AML-193 (cell line): ENCODE data around the gene PMVK.
A peak's percentile ranks its signal among the peaks of the same experiment; 100 is the strongest.

Experiments used
- DNase-seq, 2 experiments: peaks; one replicate each; lab custom pipeline; 2025; lab: John Stamatoyannopoulos, UW

PMVK gene

GRCh38 chr1:154966111-154966510 lies 29.6 kb upstream of the PMVK start:
- DNase-seq: no peak

GRCh38 chr1:154964359-154964758 lies 27.8 kb upstream of the PMVK start:
- DNase-seq: no peak

GRCh38 chr1:154963643-154964042 lies 27.1 kb upstream of the PMVK start:
- DNase-seq: no peak

GRCh38 chr1:154962795-154963330 lies 26.3 kb upstream of the PMVK start:
- DNase-seq: no peak

GRCh38 chr1:154962156-154962749 lies 25.7 kb upstream of the PMVK start:
- DNase-seq: no peak

GRCh38 chr1:154961207-154962155 lies 25.0 kb upstream of the PMVK start, which contains the start of gene PYGO2:
Gene PYGO2, minus strand, starts transcription at chr1:154961782. Its CDS starts 206 bp downstream, at chr1:154961576.
- peak; percentile 43 to 56 for DNase-seq

- DNase-seq: peak in 1 of 2 experiments; percentile 12
Measured at GRCh38 chr1:154960446-154961136, 24.1 kb upstream of the PMVK start.

- no peak for DNase-seq
Measured at GRCh38 chr1:154959426-154959780, 22.9 kb upstream of the PMVK start.

GRCh38 chr1:154958681-154959425 lies 22.3 kb upstream of the PMVK start:
- DNase-seq: no peak

GRCh38 chr1:154958036-154958435 lies 21.5 kb upstream of the PMVK start:
- no peak for DNase-seq

GRCh38 chr1:154957091-154957657 lies 20.7 kb upstream of the PMVK start:
- DNase-seq: no peak

- DNase-seq: no peak
Measured at GRCh38 chr1:154956544-154956941, 20.0 kb upstream of the PMVK start.

GRCh38 chr1:154955718-154956543 lies 19.4 kb upstream of the PMVK start, which contains the start of gene PBXIP1:
Gene PBXIP1, minus strand, starts transcription at chr1:154956099. Its CDS starts 2,378 bp downstream, at chr1:154953721.
- peak; percentile 85 to 93 for DNase-seq

- DNase-seq: no peak
Measured at GRCh38 chr1:154955039-154955717, 18.7 kb upstream of the PMVK start.

GRCh38 chr1:154954541-154954940 lies 18.0 kb upstream of the PMVK start:
- DNase-seq: no peak

- DNase-seq: no peak
Measured at GRCh38 chr1:154953611-154954038, 17.1 kb upstream of the PMVK start.

- no peak for DNase-seq
Measured at GRCh38 chr1:154952664-154953063, 16.1 kb upstream of the PMVK start.

GRCh38 chr1:154951901-154952657 lies 15.6 kb upstream of the PMVK start:
- no peak for DNase-seq

- no peak for DNase-seq
Measured at GRCh38 chr1:154948079-154948478, 11.6 kb upstream of the PMVK start.
